ENCODE results near the gene MEG3. TPM values are rescaled to one million over a fixed set of nuclear protein-coding genes. Genes with fewer than 3 reads are reported as not detected.

The MEG3 gene
- total RNA-seq, 1 experiment from 2014 or later: not detected

- H3K4me1 Mint-ChIP-seq (ENCODE audit: insufficient read depth, unreplicated experiment): no peaks in the 10 kb centered on the region
- ChIA-PET POLR2A (no interaction called here), CTCF (interaction anchor here (0.8 to 4.3 kb wide), 6 partner anchors 11 to 776 kb away, joined by 3 to 15 read pairs (median 4); no protein-coding TSS in a partner anchor)
- DNase-seq (ENCODE audit: unreplicated experiment): no peak
- intact Hi-C loops (cut with micrococcal nuclease): loop anchor here (1.0 to 10.0 kb wide), 5 partner anchors 50 to 816 kb away; no protein-coding TSS in a partner anchor
- no peak overlapping the region for H3K27ac Mint-ChIP-seq (ENCODE audit: low read depth, unreplicated experiment)
- H3K4me3 Mint-ChIP-seq (ENCODE audit: unreplicated experiment): no peak overlapping the region
- H3K36me3 Mint-ChIP-seq (ENCODE audit: insufficient read depth, unreplicated experiment): no peaks in the 10 kb centered on the region
- no peaks in the 10 kb centered on the region for H3K27me3 Mint-ChIP-seq (ENCODE audit: insufficient read depth, unreplicated experiment)
- H3K9me3 Mint-ChIP-seq (ENCODE audit: unreplicated experiment): no peaks in the 10 kb centered on the region
- no TSS peak for BruUV-seq (replicated peaks)
- TF ChIP-seq CTCF (IDR thresholded peaks at IDR 0.05; ENCODE audit: unreplicated experiment): no peak
Measured at GRCh38 chr14:100851586-100851916, 25.6 kb downstream of the MEG3 start.

- ChIA-PET POLR2A (no interaction called here), CTCF (interaction anchor here (0.6 to 4.3 kb wide), 6 partner anchors 11 to 775 kb away, joined by 3 to 15 read pairs (median 4); no protein-coding TSS in a partner anchor)
- Mint-ChIP-seq H3K27ac (ENCODE audit: low read depth, unreplicated experiment) (no peak overlapping the region), H3K27me3 (ENCODE audit: insufficient read depth, unreplicated experiment) (no peaks in the 10 kb centered on the region), H3K36me3 (ENCODE audit: insufficient read depth, unreplicated experiment) (no peaks in the 10 kb centered on the region), H3K4me1 (ENCODE audit: insufficient read depth, unreplicated experiment) (no peaks in the 10 kb centered on the region), H3K9me3 (ENCODE audit: unreplicated experiment) (no peaks in the 10 kb centered on the region), H3K4me3 (ENCODE audit: unreplicated experiment) (no peak overlapping the region)
- no peak for TF ChIP-seq CTCF (IDR thresholded peaks at IDR 0.05; ENCODE audit: unreplicated experiment)
- intact Hi-C loops (cut with micrococcal nuclease): loop anchor here (1.0 to 10.0 kb wide), 5 partner anchors 49 to 815 kb away; no protein-coding TSS in a partner anchor
- BruUV-seq (replicated peaks): no TSS peak
- no peak for DNase-seq (ENCODE audit: unreplicated experiment)
Measured at GRCh38 chr14:100851946-100852620, 26.2 kb downstream of the MEG3 start.

DNA sequence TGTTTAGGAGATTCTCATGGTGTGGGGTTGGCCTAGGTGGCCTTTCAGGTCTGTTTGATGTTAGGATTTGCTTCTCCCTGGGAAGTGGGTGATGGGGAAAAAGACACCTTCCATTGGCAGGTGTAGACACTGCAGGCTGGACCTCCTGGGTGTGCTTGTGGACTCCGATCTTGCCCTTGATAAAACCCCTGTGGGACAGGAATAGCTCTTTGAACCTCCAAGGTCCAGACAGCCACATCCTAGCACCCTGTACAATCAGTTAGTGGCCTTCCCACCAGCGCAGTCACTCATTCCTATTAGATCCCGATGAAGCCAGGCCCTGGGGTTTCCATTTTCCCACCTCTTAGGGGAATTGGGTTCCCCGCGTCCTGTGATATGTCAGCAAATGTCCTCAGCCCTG is 28.5 kb downstream of the MEG3 start:
- H3K4me1 Mint-ChIP-seq (ENCODE audit: insufficient read depth, unreplicated experiment): no peaks in the 10 kb centered on the region
- H3K27ac Mint-ChIP-seq (ENCODE audit: low read depth, unreplicated experiment): no peak overlapping the region
- no peak for DNase-seq (ENCODE audit: unreplicated experiment)
- POLR2A ChIA-PET: no interaction called here
- CTCF ChIA-PET: interaction anchor here (0.7 to 4.3 kb wide), 3 partner anchors 381 to 775 kb away, joined by 3 to 15 read pairs (median 4); no protein-coding TSS in a partner anchor
- BruUV-seq (replicated peaks): no TSS peak
- H3K27me3 Mint-ChIP-seq (ENCODE audit: insufficient read depth, unreplicated experiment): peaks cover 8% of the 10 kb centered on the region
- no peak overlapping the region for H3K4me3 Mint-ChIP-seq (ENCODE audit: unreplicated experiment)
- H3K36me3 Mint-ChIP-seq (ENCODE audit: insufficient read depth, unreplicated experiment): no peaks in the 10 kb centered on the region
- H3K9me3 Mint-ChIP-seq (ENCODE audit: unreplicated experiment): no peaks in the 10 kb centered on the region
- TF ChIP-seq CTCF (IDR thresholded peaks at IDR 0.05; ENCODE audit: unreplicated experiment): no peak
- intact Hi-C loops (cut with micrococcal nuclease): loop anchor here (5.0 to 10.0 kb wide), 2 partner anchors 190 to 813 kb away; no protein-coding TSS in a partner anchor

DNA sequence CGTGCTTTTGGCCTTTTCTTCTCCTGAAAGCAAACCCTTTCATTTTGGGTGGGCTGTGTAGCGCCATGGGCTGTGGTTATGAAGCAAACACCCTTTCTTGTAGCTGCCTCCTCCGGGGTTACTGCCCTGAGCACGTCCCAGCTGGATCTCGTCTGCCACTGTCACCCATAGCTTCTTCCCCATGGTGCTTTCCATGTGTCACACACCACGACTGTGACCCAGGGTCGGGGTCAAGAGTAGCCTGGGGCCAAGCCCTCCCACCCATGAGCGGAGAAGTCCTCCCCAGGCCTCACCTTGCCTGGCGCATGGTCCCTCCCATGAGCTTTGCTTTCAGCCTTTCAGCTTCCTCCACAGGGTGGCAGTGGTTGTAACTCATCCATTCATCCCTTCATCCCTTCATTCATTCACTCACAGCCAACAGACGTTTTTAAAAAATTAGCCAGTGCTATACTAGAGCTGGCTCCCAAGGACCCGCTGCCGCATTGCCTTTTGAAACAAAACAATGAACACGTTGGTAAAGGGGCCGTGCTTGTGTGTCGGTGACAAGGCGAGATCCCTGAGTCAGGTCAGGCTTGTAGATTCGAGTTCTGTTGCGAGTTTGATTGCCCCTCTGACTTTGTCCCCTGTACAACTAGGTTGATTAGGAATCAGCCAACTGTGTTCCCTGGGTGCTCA is 29.5 kb downstream of the MEG3 start:
- Mint-ChIP-seq H3K27me3 (ENCODE audit: insufficient read depth, unreplicated experiment) (peaks cover 17% of the 10 kb centered on the region), H3K4me3 (ENCODE audit: unreplicated experiment) (no peak overlapping the region), H3K27ac (ENCODE audit: low read depth, unreplicated experiment) (no peak overlapping the region), H3K4me1 (ENCODE audit: insufficient read depth, unreplicated experiment) (no peaks in the 10 kb centered on the region), H3K9me3 (ENCODE audit: unreplicated experiment) (no peaks in the 10 kb centered on the region), H3K36me3 (ENCODE audit: insufficient read depth, unreplicated experiment) (no peaks in the 10 kb centered on the region)
- intact Hi-C loops (cut with micrococcal nuclease): loop anchor here (10.0 kb wide), 1 partner anchor 191 kb away; no protein-coding TSS in a partner anchor
- ChIA-PET POLR2A (no interaction called here), CTCF (interaction anchor here (0.6 to 1.2 kb wide), 5 partner anchors 204 to 784 kb away, joined by 3 to 4 read pairs (median 3); no protein-coding TSS in a partner anchor)
- DNase-seq (ENCODE audit: unreplicated experiment): no peak
- no TSS peak for BruUV-seq (replicated peaks)
- TF ChIP-seq CTCF (IDR thresholded peaks at IDR 0.05; ENCODE audit: unreplicated experiment): no peak
